Neural cell (in vitro differentiated cells): ENCODE measurements around the gene COL6A2. TPM values are rescaled to one million over a fixed set of nuclear protein-coding genes. Genes with fewer than 3 reads are reported as not detected.
"Not testable (repeated sequence)": the region's sequence is repeated elsewhere in the genome, so short reads cannot be mapped to it uniquely, and the experiment has no call there.

Experiments
- H2AFZ ChIP-seq: fragments of 200-600, 300-800 bp; sonication (generic), shearing (Covaris generic); 2 replicates; pipeline ENCODE4 v1.6.0; 2014; ENCODE audit warnings: low read depth, mild to moderate bottlenecking, antibody characterized with exemption, low read length, moderate library complexity
- H3F3A ChIP-seq: fragments of 200-600 bp; shearing (Covaris generic); 2 replicates; pipeline ENCODE4 v1.6.1; 2016; ENCODE audit warnings: mild to moderate bottlenecking, moderate library complexity, mixed read lengths, antibody characterized with exemption, low read length; ENCODE audit not compliant: insufficient read depth, poor library complexity, severe bottlenecking
- H3K27ac ChIP-seq: fragments of 200-600, 300-800 bp; sonication (generic), shearing (Covaris generic); 2 replicates; pipeline ENCODE4 v1.5.1; 2014; ENCODE audit warnings: mild to moderate bottlenecking, low read length, moderate library complexity
- H3K27me3 ChIP-seq: fragments of 300-800, 200-600 bp; sonication (generic), shearing (Covaris generic); 2 replicates; pipeline ENCODE4 v1.6.0; 2014; ENCODE audit warnings: mild to moderate bottlenecking, low read depth, low read length, moderate library complexity; ENCODE audit not compliant: insufficient read depth
- H3K36me3 ChIP-seq: fragments of 300-800, 200-600 bp; sonication (generic), shearing (Covaris generic); 2 replicates; pipeline ENCODE4 v1.5.1; 2014; ENCODE audit warnings: mild to moderate bottlenecking, antibody characterized with exemption, low read length, moderate library complexity; ENCODE audit not compliant: insufficient read depth
- H3K4me2 ChIP-seq: fragments of 300-800, 200-600 bp; sonication (generic), shearing (Covaris generic); 2 replicates; pipeline ENCODE4 v1.6.0; 2014; ENCODE audit warnings: mild to moderate bottlenecking, low read length
- H3K4me3 ChIP-seq: fragments of 300-800, 200-600 bp; sonication (generic), shearing (Covaris generic); 2 replicates; pipeline ENCODE4 v1.5.1; 2014; ENCODE audit warnings: mild to moderate bottlenecking, low read length, moderate library complexity
- H3K79me2 ChIP-seq: fragments of 200-600 bp; shearing (Covaris generic); replicated peaks from 2 replicates; pipeline ENCODE4 v1.6.0; 2014; ENCODE audit warnings: mild to moderate bottlenecking, low read length, moderate library complexity; ENCODE audit not compliant: insufficient read depth
- H3K9ac ChIP-seq: fragments of 300-800, 200-600 bp; sonication (generic), shearing (Covaris generic); 2 replicates; pipeline ENCODE4 v1.6.1; 2016; ENCODE audit warnings: mild to moderate bottlenecking, low read length, mixed read lengths
- H3K9me2 ChIP-seq: fragments of 200-600 bp; shearing (Covaris generic); 2 replicates; pipeline ENCODE4 v1.6.1; 2016; ENCODE audit warnings: mild to moderate bottlenecking, low read length, mixed read lengths; ENCODE audit not compliant: insufficient read depth
- H3K9me3 ChIP-seq: fragments of 200-600, 300-800 bp; sonication (generic), shearing (Covaris generic); 2 replicates; pipeline ENCODE4 v1.6.1; 2016; ENCODE audit warnings: mild to moderate bottlenecking, mixed run types, low read length, moderate library complexity, mixed read lengths
- H4K20me1 ChIP-seq: fragments of 200-600 bp; shearing (Covaris generic); 2 replicates; pipeline ENCODE4 v1.6.1; 2016; ENCODE audit warnings: mild to moderate bottlenecking, mixed run types; ENCODE audit not compliant: insufficient read depth
- CTCF ChIP-seq: fragments of 450-650 bp; IDR thresholded peaks from 2 replicates; pipeline ENCODE4 v1.5.1; 2014; ENCODE audit warnings: antibody characterized with exemption, mild to moderate bottlenecking, moderate library complexity; ENCODE audit not compliant: poor library complexity, severe bottlenecking
- EP300 ChIP-seq: fragments of 450-650 bp; conservative IDR thresholded peaks from 2 replicates; pipeline ENCODE4 v1.6.1; 2014; ENCODE audit warnings: antibody characterized with exemption, mild to moderate bottlenecking, moderate library complexity; ENCODE audit not compliant: poor library complexity, severe bottlenecking
- EZH2 ChIP-seq: fragments of 200-600, 300-800 bp; shearing (Covaris generic), sonication (generic); IDR thresholded peaks from 2 replicates; pipeline ENCODE4 v1.6.1; 2014; ENCODE audit warnings: antibody characterized with exemption, low read length, borderline replicate concordance, mild to moderate bottlenecking; ENCODE audit not compliant: insufficient read depth, poor library complexity, severe bottlenecking
- MXI1 ChIP-seq: fragments of 450-650 bp; conservative IDR thresholded peaks from 2 replicates; pipeline ENCODE4 v1.6.1; 2014; ENCODE audit warnings: antibody characterized with exemption, mild to moderate bottlenecking; ENCODE audit not compliant: poor library complexity, severe bottlenecking
- POLR2AphosphoS5 ChIP-seq: IDR thresholded peaks from 2 replicates; pipeline ENCODE4 v1.6.1; 2012
- RAD21 ChIP-seq: fragments of 450-650 bp; conservative IDR thresholded peaks from 2 replicates; pipeline ENCODE4 v1.6.1; 2014; ENCODE audit warnings: antibody characterized with exemption, mild to moderate bottlenecking, moderate library complexity
- REST ChIP-seq: IDR thresholded peaks from 2 replicates; pipeline ENCODE4 v1.6.1; 2012; ENCODE audit warnings: borderline replicate concordance
- SMC3 ChIP-seq: fragments of 450-650 bp; conservative IDR thresholded peaks from 2 replicates; pipeline ENCODE4 v1.6.1; 2014; ENCODE audit warnings: antibody characterized with exemption, mild to moderate bottlenecking, moderate library complexity; ENCODE audit not compliant: poor library complexity
- TAF1 ChIP-seq: IDR thresholded peaks from 2 replicates; pipeline ENCODE4 v1.6.1; 2012; ENCODE audit warnings: low read depth
- polyA plus RNA-seq: library from polyadenylated mRNA; depleted of rRNA; stranded (reverse); fragments of >200 nt; gene quantifications from 2 replicates; pipeline ENCODE4 v1.2.3, GENCODE V29; 2014

The COL6A2 gene
- polyA plus RNA-seq, 1 donor from 2014 or later: not detected

DNA sequence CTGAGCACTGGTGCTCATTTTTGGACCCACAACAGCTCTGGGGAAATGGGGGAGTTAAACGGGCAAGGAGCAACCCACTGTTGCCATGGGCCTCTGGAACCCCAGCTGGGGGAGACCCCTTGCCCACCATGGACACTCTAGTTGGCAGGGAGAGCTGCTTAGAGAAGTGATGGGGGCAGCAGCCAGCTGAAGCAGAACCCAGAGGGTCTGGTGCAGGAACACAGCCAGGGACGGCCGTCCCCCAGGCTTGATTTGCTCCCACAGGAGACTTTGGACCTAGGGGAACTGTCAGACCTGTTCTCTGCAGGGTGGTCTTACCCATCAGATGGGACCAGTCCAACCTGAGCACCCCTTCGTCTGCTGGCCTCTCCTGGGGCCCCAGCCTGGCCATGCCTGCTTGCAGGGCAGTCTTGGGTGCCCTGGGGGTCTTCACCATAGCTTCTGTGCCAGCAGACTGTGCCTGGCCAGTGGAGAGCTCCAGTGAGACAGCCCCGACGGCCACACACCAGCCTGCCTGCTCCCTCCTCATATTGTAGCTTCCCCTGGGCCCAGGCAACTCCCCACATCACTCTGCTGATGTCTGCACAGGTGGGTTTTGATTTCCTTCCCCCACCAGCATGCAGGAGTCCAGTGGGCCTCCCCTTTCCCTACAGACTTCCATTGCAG, 75.1 kb downstream of the COL6A2 start:
- Histone ChIP-seq H3K9me3 (no peaks in the 10 kb centered on the region), H3K4me3 (no peak overlapping the region), H4K20me1 (no peaks in the 10 kb centered on the region), H3K9me2 (no peaks in the 10 kb centered on the region), H3K79me2 (no peaks in the 10 kb centered on the region), H3K4me2 (no peak overlapping the region), H2AFZ (no peak overlapping the region), H3F3A (no peaks in the 10 kb centered on the region), H3K36me3 (no peaks in the 10 kb centered on the region), H3K27ac (no peak overlapping the region), H3K9ac (no peak overlapping the region), H3K27me3 (no peaks in the 10 kb centered on the region)
- TF ChIP-seq RAD21: no peak
- TF ChIP-seq CTCF: no peak
- TF ChIP-seq EZH2: no peak
- TF ChIP-seq TAF1: no peak
- TF ChIP-seq EP300: no peak
- no peak for TF ChIP-seq MXI1
- TF ChIP-seq SMC3: no peak
- no peak for TF ChIP-seq REST
- TF ChIP-seq POLR2AphosphoS5: no peak

DNA sequence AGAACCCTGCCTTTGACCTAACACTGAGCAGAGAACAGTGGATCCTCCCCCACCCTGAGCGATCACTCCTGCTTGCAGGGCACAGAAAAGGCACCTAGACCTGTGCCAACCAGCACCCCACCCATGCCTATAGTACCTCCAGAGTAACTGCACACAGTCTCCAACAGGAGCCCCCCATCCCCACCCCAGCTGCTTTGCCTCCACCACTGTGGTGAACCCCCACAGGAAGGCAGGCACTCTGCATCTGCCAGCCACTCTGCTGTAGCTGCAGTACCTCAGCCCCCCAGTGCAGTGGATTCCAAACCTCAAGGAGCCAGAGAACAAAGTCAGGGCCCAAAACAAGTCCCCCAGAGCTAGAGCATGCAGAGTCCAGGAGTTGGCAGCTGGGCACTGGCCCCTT, 75.7 kb downstream of the COL6A2 start:
- H3F3A ChIP-seq: no peaks in the 10 kb centered on the region
- H3K4me2 ChIP-seq: no peak overlapping the region
- H3K27ac ChIP-seq: no peak overlapping the region
- H3K79me2 ChIP-seq: no peaks in the 10 kb centered on the region
- no peak overlapping the region for H2AFZ ChIP-seq
- H3K9me2 ChIP-seq: no peaks in the 10 kb centered on the region
- H3K27me3 ChIP-seq: no peaks in the 10 kb centered on the region
- no peak overlapping the region for H3K4me3 ChIP-seq
- H3K9ac ChIP-seq: no peak overlapping the region
- no peaks in the 10 kb centered on the region for H4K20me1 ChIP-seq
- H3K9me3 ChIP-seq: no peaks in the 10 kb centered on the region
- TF ChIP-seq CTCF: no peak
- TF ChIP-seq SMC3: no peak
- no peak for TF ChIP-seq REST
- no peak for TF ChIP-seq EP300
- TF ChIP-seq RAD21: no peak
- TF ChIP-seq MXI1: no peak
- no peak for TF ChIP-seq POLR2AphosphoS5
- TF ChIP-seq TAF1: no peak
- TF ChIP-seq EZH2: no peak
- no peaks in the 10 kb centered on the region for H3K36me3 ChIP-seq

DNA sequence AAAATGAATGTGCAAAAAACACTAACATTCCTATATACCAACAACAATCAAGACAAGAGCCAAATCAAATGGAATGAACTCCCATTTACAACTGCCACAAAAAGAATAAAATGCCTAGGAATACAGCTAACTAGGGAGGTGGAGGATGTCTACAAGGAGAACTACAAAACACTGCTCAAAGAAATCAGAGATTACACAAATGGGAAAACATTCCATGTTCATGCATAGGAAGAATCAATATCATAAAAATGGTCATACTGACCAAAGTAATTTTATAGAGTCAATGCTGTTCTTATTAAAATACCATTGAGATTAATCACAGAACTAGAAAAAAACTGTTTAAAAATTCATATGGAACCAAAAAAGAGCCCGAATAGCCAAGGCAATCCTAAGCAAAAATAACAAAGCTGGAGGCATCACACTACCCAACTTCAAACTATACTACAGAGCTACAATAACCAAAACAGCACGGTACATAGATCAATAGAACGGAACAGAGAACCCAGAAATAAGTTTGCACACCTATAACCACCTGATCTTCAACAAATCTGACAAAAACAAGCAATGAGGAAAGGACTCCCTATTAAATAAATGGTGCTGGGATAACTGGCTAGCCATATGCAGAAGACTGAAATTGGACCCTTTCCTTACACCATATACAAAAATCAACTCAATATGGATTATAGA, 78.7 kb downstream of the COL6A2 start:
- H3K27me3 ChIP-seq: not testable (repeated sequence)

More for the DNA sequence above, 78.7 kb downstream of the COL6A2 start:
- H3K9ac ChIP-seq, H3K36me3 ChIP-seq, H3K27ac ChIP-seq, H3K9me3 ChIP-seq, H3K4me2 ChIP-seq, H3F3A ChIP-seq, H3K79me2 ChIP-seq, H2AFZ ChIP-seq, H4K20me1 ChIP-seq, H3K9me2 ChIP-seq, H3K4me3 ChIP-seq: not testable (repeated sequence)
